Colon (tissue), 2 donors: ENCODE data around the gene SLC16A12.
"Not testable (repeated sequence)": the region's sequence is repeated elsewhere in the genome, so short reads cannot be mapped to it uniquely, and the experiment has no call there.

Source experiments
- FAIRE-seq: peaks from 2 replicates; lab custom pipeline; 2012; peaks lifted over from hg19 to GRCh38; lab: Jason Lieb, UNC
- donor health status: control.
- donor health status: control.

Gene SLC16A12

DNA sequence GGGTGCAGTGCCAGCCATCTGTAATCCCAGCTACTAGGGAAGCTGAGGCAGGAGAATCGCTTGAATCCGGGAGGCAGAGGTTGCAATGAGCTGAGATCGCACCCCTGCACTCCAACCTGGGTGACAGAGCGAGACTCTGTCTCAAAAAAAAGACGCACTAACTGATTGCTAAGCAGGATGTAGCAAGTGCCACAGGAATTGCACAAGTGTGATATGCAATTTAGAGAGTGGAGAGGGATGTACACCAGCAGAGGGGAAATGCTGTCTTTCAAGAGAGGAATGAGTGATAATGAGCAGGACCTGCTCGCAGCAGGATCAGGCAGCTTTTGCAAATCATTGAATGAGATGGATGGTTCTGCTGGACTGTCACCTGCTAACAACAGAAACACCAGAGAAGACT lies 13.3 kb upstream of the SLC16A12 start:
- no peak for FAIRE-seq

DNA sequence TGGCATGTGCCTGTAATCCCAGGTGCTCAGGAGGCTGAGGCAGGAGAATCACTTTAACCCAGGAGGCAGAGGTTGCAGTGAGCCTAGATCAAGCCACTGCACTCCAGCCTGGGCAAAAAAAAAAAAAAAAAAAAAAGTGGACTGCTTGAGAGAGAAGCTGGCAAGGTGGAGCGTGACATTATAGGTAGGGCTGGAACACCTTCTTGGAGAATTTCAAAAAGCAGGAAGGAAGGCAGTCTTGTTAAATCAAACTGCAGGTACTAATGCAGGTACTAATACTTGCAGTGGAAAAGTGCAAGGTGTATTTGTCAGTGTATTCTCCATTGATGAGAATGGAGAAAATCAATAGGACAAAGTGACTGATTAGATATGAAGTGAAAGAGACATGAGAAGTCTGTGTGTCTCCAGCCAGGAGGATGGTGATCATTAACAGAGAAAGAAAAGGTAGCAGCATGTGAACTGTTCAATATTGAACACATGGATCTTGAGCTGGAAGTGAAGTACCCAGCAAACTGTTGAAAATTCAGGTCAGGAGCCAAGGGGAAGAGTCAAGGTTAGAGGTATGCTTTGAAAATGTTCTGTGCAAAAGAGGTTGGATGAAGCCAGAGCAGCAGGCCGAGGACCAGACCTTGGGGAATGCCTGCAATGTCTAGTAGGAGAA lies 12.6 kb upstream of the SLC16A12 start:
- FAIRE-seq: no peak

DNA sequence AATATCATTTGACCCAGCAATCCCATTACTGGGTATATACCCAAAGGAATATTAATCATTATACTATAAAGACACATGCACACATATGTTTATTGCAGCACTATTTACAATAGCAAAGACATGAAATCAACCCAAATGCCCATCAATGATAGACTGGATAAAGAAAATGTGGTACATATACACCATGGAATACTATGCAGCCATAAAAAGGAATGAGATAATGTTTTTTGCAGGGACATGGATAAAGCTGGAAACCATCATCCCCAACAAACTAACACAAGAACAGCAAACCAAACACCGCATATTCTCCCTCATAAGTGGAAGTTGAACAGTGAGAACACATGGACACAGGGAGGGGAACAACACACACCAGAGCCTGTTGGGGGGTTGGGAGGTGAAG lies 11.3 kb upstream of the SLC16A12 start:
- not testable (repeated sequence) for FAIRE-seq

DNA sequence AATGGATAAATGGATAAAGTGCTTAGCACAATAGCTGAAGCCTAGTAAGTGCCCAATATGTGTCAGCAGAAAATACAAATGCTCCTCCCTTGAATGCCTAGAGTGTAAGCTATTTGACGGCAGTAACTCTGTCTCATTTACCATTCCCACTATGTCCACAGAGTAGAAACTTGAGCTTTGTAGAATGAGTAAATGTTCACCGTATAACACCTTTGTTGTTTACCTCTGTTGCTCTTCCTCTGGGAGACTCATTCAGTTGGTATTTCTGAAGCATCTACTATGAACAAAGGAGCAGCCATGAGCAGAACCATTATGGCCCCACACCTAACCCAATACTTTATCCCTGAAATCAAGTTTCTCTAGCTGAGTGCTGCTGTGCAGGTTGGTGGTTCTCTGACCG lies 8.4 kb upstream of the SLC16A12 start:
- no peak for FAIRE-seq

DNA sequence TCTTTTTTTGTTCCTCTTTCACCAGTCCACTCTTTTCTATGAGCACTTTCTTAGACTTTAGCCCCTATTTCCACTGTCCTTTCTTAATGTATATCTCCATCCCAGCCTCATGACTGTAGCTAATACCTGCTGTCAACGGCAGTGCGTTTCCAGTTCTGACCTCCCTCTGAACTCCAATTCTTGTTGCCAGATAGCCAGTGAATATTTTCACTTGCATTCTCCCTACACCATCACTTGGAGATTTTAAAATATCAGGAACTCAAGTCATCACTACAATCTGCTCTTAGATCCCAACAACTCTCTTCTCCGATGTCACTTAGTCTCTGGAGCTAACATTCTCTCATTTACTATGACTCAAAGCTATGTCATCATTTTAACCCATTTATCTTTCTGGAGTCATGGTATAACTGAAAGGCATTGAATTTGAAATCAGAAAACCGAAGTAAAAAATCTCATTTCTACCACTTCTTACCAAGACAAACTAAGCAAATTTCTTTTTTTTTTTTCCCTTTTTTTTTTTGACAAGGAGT lies 5.1 kb upstream of the SLC16A12 start:
- FAIRE-seq: no peak

DNA sequence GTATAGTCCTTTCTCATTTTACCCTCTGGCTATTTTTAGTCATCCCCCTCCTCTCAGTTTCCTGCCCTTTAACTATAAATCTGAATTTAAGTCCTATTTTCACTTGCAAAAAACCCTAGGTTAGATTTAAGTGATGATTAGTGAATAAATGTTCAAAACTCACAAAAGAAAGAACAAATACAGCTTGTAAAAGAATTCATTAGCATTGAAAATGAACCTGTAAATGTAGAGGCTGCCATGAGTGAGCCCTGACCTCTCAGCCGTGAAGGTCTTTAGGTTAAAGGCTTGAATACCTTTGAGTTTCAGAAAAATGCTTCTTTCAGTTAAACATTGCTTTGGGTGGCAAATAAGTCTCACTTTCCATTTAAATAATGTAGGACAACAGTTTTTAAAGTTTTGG lies 2.0 kb upstream of the SLC16A12 start:
- FAIRE-seq: no peak

DNA sequence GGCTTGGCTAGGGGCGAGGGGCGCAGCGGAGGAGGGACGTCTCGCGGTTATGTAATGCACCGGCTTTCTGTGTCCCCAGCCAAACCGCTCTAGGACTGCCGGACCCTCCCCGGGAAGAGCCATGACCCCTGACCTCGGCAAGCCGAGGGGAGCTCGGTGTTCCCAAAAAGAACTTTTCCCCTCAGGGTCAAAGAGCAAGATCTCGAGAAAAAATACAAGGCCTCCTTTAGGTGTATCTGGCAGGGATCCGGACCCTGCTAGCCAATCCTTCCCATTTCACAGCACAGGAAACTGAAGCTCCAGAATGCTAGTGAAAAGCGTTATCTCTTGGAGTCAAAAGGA lies 590 bp upstream of the SLC16A12 start:
- FAIRE-seq: no peak

DNA sequence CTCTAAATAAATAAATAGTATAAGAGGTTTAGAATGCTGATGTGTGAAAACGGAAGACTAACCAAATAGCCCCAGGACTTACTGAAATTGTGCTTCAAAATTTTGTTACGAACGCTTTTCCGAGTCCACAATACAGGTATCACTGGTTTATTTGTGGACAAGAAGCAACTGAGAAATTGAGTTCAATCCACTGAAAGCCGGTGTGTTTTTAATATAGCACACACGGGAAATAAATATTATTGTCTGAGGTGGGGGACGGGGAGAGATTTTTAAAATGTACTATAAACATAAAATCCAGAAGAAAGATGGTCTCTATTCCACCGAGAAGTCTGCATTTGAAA lies 598 bp downstream of the SLC16A12 start:
- no peak for FAIRE-seq

DNA sequence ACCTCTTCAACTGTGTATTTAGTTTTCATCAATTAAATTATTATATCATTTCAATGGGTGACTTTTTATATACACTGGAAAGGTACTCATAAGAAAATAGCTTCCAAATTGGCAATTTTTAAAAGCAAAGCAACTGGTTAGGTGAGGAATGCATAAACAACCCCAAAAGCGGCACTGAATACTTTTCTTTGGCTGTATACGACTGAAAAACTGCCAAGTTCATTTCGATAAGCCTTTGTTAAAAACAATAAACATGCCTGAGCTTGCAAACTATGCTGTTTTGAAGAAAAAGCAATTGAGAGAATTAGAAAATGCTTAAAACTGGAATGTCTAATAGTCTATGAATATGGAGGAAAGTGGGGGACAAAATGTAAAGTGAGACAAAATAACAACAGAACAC lies 2.9 kb downstream of the SLC16A12 start:
- no peak for FAIRE-seq

DNA sequence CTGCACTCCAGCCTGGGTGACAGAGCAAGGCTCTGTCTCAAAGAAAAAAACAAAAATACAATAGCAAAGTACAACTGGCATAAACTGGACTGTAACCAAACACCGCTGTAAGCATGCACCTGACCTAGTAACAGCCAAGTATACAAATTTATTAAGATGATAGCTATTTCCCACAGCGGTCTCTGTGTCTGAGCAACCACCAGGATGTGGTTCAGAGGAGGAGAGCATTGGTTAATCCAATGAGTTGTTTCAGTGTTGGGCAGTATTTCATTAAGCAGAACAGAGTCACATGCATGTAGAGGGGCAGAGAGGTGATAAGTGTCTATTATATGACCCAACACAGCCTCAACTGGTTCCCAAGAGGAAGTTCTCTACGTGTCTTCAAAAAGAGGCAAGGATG lies 4.0 kb downstream of the SLC16A12 start:
- no peak for FAIRE-seq

DNA sequence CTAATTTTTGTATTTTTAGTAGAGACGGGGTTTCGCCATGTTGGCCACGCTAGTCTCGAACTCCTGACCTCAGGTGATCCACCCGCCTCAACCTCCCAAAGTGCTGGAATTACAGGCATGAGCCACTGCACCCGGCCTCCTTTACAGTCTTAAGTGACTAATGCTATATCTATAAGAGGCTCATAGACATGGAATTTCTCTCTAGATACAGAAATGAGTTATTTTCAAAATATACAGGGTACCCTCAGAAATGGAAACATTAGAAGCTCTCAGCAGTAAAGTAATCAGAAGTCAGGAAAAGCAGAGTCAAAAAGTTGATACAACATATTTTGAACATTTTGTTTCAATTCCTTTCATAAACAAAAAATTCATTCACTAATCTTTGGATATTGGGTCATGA lies 5.7 kb downstream of the SLC16A12 start:
- not testable (repeated sequence) for FAIRE-seq

DNA sequence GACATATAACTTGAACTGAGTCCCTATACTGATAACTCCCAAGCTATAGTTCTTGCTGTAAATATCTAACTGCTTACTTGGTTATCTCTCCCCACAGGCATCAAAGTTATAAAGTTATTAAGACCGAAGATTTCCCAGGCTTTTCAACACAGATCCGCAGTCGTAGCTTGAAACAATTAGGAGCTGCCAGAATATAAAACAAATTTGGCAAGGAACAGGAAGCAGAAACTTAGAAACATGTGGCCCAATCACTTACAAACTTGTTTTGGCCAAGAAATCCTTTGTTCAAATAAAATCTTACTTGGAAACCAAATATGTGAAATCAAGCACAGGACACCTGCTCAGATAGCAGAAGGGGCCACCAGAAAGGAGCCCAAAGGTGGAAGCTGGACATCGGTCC lies 9.0 kb downstream of the SLC16A12 start:
- FAIRE-seq: no peak

DNA sequence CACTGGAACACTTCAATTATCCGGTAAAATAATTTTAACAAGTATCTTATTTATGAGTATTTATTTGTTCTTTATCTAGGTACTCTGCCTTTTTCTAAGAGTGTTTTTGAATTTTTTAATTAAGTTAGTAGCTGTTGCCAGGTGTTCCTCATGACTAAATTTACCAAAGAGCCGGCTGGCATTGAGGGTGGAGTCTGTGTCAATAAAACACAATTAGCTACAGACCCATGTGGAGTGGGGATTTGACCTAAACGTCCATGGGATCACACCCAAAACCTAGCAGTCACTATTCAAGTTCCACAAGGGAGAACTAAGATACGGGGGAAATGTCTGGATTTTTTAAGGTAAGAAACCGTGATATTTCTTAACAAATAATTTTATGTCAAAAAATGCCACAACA lies 9.8 kb downstream of the SLC16A12 start:
- no peak for FAIRE-seq

DNA sequence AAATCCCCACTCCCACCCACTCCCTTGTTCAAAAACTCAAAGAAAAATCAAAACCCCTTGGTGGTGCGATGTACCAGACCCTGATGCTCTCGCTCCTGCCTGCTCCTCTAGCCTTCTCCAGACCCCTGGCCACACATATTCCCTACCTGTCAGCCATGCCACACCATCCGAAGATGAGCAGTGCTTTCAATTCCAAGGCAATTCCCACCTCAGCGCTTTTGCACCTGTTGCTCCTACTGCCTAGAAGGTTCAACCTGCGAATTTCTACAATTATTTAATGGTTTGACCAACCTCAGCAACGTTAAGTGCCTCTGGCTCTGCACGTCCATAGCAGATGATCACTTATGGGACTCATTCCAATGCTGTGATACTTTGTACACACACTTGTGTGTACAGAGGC lies 11.1 kb downstream of the SLC16A12 start:
- FAIRE-seq: no peak

DNA sequence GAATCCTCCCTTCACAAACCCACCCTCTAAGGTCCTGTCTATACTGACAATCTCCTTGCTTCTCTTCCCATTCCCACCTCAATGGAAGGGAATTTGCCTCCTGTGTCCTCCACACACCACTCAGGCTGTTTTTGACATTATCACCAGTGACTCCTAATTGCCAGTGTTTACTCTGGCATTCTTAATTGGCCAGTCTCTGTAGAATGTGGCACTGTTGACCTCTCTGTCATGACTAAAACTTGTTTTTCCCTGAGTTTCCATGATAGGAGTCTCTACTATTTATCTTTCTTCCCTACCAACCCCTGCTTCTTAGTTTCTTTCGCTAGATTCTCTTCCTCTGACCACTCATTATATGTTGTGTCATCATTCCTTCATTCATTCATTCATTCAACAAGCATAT lies 12.1 kb downstream of the SLC16A12 start:
- FAIRE-seq: no peak

DNA sequence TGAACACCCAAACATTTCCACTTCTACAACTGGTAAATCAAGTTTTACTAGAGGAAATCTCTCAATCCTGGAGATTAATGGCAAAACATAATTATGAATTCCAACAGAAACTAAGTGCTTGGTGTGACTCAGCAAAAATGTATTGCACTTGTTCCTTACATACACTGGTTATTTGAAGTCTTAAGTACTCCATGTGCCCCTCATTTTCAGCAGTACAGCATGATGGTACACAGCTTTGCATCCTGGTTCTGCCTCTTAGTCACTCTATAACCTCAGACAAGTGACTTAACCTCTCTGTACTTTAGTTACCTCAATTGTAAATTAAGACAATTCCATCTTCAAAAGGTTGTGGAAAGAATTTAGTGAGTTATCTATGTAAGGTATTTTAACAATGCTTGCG lies 12.9 kb downstream of the SLC16A12 start:
- FAIRE-seq: no peak

DNA sequence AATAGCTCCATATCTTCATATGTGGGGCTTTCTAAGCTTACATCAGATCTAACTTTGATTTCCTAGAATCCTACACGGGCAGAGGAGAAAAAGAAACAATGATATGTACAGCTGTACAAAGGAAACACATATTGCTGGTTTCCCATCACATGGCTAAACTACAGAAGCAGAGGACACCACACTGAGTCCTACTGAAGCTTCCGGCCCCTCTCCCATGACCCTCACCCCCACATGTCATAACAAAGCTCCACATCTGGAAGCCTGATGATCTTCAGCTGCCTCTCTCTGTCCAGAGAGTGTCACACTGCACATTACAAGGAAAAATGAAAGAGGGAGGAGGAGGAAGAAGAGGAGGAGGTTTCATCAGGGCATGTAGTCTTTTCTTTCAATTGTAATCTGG lies 14.0 kb downstream of the SLC16A12 start:
- no peak for FAIRE-seq

DNA sequence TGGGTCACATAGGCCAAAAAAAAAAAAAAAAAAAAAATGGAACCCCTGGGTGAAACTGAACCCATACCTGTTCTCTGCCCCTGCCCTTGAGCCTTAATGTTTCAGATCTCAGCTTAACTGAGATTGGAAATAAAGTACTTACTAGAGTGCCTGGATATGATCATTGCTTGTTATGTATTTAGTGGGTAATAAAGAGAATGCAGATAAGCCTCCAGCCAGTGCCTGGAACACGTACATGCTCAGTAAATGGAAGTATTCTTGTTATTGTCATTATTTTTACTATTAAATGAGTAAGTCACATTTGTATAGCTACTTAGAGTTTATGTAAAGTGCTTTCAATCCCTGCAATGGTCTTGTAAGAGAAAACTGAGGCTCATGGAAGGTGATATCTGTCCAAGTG lies 14.7 kb downstream of the SLC16A12 start:
- FAIRE-seq: no peak

DNA sequence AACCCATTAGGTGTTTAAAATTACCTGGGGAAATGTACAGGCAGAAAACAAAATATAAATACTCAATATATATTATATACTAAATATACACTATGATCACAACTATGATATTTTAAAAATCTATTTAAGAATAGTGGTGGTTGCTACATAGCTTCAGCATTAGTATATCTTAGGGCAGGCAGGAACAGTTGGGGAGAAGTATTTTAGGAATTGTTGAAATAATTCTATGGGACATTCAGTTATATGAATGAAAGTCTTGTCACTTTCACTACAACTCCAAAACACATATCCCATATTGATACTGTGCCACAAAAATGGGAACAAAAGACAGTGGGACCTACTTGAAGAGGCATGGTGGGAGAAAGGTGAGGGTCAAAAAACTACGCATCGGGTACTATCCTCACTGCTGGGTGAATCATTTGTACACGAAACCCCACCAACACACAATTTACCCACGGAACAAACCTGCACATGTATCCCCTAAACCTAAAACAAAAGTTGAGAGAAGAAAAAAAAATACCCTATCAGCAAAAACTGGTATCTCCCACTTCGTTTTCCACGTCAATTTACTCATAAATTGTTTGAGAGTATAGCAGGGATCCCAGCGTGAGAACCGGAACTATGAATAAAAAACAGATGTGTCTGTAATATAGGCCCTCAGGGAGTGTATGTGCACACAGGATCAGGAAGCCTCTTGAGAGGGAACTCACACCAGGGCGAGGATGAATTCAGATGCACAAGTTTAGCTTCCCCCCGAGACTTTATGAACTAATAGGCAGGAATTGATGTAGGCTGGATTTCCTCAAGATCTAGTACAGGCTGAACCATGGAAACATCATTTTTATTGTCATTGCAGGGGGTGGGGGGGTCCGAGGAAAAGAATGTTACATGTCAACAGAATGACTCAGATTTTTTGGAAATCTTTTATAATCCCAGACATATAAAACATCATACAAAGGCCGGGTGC lies 16.2 kb downstream of the SLC16A12 start:
- no peak for FAIRE-seq

DNA sequence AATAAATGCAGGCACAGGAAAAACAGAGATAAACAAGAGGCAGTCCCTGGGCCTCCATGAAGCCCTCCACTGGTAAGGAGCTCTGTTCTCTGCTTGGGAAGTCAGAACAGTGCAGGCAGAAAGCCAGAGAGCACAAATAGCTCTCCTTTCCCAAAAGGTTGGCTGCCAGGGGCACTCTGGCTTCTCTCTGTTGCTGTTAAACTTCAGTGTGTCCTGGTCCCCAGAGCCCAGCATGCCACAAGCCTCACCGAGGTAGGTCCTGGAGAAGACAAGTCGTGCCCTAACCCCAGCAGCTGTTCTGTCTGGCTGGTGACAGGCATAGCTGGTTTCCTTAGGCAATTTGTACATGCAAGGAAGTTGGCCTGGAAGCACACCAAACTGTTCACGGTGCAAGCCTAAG lies 17.3 kb downstream of the SLC16A12 start:
- no peak for FAIRE-seq

DNA sequence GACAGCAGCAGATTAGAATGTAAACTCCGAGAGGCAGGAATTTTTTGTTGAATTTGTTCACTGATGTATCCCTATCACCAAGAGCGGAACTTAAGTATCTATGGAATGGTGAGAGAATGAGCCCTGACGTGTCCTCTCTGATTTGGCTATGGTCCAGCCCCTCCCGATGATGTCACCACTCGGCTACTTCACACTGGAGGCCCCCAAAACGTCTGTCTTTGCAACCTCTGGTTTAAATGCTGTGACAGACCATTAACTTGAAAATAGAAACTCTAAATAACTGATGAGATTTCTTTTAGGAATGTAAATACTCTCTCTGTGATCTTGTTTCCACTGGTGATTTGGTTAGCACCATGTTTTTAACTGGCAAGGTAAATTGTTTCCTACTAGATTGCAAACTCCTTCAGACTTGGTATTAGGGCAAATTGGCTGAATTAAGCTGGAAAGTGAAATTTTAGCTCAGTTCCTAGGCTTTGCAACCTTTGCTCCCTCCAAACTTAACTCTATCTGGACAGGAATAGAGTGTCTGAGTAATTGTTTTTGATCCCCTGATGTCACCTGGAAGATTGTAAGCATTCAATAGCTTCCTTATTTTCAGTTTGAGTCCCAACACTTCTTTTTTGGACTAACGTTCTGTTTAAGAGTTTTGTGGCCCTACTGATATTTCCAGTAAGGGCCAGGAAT lies 19.1 kb downstream of the SLC16A12 start:
- no peak for FAIRE-seq

DNA sequence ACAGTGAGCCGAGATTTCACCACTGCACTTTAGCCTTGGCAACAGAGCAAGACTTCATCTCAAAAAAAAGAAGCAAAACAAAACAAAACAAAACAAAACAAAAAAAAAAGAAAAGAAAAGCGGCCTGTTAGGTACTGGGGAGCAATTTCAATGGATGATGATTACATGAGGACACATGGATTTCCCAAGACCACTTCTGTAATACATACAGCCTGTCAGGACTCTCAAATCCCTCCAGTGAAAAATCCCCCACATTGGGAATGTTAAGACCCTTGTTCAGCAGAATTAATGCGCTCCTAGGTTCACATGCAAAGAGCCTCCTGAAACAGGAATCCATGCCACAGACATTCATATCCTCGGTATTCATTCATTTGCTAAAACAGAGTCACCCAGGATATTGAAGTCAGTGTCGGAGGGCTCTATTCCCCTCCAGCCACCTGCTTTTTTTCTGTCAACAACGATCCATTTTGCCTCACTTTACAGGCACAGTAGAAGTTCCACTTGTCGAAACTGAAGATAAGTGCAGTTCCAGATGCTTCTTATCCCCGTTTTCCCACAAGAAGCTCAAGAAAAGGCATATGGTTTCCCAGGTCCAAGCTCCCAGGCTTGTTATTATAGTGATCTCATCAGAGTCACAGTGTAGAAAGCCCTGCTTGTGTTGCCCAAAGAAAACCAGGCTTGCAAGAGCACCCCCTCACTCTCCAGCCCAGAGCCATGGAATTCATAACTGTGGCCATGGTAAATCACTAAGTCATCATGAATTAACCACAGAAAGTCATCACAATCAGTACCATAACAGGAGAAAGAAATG lies 20.2 kb downstream of the SLC16A12 start:
- FAIRE-seq: no peak
